GM12872 (cell line): ENCODE data around the gene SCOC.

ENCODE experiments used
- TF ChIP-seq, protein P1 (sequence below): IDR thresholded peaks from 3 replicates; pipeline ENCODE4 v1.5.1; 2011; ENCODE audit warnings: low read depth, mild to moderate bottlenecking, low read length, moderate library complexity; ENCODE audit not compliant: insufficient read depth

SCOC gene

DNA sequence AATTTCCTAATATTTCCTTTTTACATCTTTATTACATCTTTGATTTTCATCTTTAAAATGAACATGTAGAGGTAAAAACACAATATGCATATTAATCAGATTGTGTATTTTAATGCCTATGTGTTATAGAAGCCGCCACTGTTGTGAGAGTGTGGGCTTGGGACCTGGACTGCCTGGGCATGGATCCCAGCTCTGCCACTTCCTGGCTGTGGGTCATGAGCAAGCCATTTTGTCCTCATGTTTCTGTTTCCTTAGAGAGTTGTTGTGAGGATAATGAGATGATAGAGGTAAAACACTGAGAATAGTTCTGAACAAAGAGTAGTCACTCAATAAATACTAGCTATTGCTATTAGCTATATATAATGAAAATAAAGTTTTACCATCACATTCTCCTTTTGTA lies 38.4 kb upstream of the SCOC start:
- TF ChIP-seq, protein P1, sequence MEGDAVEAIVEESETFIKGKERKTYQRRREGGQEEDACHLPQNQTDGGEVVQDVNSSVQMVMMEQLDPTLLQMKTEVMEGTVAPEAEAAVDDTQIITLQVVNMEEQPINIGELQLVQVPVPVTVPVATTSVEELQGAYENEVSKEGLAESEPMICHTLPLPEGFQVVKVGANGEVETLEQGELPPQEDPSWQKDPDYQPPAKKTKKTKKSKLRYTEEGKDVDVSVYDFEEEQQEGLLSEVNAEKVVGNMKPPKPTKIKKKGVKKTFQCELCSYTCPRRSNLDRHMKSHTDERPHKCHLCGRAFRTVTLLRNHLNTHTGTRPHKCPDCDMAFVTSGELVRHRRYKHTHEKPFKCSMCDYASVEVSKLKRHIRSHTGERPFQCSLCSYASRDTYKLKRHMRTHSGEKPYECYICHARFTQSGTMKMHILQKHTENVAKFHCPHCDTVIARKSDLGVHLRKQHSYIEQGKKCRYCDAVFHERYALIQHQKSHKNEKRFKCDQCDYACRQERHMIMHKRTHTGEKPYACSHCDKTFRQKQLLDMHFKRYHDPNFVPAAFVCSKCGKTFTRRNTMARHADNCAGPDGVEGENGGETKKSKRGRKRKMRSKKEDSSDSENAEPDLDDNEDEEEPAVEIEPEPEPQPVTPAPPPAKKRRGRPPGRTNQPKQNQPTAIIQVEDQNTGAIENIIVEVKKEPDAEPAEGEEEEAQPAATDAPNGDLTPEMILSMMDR, result no peak

DNA sequence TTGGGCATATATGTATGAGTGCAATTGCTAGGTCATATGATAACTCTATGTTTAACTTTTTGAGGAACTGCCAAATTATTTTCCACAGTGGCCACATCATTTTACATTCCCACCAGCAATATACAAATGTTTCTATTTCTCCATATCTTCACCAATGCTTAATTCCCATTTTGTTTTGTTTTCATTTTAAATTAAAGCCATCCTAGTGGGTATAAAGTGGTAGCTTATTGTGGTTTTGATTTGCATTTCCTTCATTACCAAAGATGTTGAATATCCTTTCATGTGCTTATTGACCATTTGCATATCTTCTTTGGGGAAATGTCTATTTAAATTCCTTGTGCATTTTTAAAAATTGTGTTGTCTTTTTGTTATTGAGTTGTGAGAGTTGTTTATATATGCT lies 36.7 kb upstream of the SCOC start:
- TF ChIP-seq, protein P1, result no peak

DNA sequence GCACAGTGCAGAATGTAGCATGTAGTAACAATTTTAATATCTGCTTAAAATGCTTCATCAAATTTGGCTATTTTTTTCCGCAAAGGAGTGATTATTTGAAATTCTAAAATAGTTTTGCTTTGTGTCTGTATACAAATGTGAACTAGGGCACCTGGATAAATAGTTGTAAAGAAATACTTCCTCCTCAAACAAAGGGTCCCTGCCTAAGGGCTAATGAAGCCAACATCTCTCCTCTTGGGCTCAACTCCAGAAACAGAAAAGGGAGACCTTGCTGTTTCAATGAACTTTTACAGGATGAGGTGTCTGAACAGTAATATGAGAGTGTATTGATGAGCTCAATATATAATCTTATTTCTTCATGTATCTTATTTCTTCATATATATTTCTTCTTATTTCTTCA lies 30.8 kb upstream of the SCOC start:
- TF ChIP-seq, protein P1, result no peak

DNA sequence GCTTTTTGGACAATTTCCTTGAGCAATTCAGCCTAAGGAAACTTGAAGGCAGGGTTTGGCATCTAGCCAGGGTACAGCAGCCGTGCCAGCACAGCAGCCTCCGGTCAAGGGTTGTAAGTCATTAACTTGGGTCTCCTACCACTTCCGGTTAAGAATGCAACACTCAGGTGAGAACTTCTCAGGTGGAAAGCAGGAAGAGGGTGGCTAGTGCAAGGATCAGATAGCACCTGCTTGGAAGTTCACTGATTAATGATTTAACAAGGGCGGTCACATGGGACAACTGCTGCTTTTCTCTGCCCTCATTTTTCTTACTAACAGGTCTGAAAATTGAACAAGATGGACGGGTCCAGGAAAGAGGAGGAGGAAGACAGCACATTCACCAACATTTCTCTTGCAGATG lies 30.1 kb upstream of the SCOC start:
- TF ChIP-seq, protein P1, result no peak

DNA sequence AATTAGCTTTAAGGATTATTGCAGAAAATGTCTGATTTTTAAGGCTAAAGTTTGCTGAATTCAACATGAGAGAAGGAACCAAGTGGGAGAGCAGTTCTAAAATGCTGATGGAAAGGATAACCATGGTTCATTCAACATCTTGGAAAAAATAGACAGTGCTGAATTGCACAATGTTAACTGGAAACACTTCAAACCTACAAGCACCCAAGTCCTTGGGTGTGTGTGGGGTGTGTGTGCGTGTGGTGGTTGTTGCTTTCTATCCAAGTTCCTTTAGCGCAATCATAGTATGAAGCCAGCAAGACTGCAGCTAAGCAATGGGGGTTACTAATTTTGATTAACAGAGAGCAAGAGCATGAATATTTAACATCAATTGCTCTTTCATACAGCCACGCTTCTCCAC lies 29.3 kb upstream of the SCOC start:
- TF ChIP-seq, protein P1, result no peak

DNA sequence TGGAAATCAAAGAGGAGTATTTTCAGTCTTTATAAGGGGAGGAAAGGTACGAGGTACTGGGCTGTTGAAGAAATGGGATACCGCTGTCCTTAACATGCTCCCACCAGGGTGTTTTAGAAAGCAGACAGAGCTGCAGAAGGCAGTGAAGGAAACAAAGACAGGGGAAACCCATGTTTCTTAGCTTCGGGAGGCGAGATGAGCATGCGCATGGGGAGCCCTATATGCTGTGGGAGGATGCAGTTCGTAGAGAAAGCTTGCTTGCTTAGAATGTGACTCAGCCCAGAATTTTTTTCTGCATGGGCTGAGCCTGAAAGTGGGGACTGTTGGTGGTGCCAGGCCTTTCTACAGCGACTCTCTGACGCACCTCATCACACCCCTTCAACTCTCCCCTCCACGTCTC lies 28.8 kb upstream of the SCOC start:
- TF ChIP-seq, protein P1, result no peak

DNA sequence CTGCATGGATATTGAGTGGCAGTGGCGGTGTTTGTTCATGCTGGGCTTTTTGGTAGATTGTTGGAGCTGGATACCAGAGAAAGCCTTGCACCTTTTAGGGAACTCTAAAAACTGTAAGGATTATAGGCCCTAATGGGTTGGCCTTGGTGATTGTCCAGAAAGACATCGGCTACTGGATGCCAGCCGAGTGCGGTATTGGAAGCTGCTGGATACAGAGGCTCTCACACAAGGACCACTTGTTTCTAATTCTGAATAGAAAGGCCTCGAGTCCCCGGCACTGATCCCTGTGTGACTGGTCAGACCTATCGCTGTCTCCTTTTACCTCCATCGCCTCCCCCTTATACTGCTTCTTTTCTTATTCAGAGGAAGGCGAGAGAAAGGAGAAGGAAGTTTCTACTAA lies 27.3 kb upstream of the SCOC start:
- TF ChIP-seq, protein P1, result no peak

DNA sequence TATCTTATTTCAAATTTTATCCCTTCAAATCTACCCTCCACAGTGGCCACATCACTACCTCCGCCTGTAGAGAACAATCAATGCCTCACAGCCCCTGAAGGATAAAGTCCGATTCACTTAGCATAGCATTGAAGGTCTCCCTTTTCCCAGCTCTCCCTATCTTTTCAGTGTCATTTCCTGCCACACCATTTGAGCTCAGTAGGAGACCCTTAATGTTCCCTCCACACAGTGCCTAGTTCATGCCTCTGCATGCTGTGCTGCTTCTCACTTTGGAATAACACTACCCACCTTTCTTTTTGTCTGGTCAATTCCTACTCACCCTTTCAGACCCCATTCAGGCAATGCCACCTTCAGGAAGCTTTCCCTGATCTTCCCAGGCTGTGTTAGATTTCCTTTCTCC lies 23.6 kb upstream of the SCOC start:
- TF ChIP-seq, protein P1, result no peak
